ENCODE measurements around the gene PBLD. TPM values are rescaled to one million over a fixed set of nuclear protein-coding genes. Genes with fewer than 3 reads are reported as not detected.

The PBLD gene
- total RNA-seq, 1 experiment from 2014 or later, result 3.5 TPM

DNA sequence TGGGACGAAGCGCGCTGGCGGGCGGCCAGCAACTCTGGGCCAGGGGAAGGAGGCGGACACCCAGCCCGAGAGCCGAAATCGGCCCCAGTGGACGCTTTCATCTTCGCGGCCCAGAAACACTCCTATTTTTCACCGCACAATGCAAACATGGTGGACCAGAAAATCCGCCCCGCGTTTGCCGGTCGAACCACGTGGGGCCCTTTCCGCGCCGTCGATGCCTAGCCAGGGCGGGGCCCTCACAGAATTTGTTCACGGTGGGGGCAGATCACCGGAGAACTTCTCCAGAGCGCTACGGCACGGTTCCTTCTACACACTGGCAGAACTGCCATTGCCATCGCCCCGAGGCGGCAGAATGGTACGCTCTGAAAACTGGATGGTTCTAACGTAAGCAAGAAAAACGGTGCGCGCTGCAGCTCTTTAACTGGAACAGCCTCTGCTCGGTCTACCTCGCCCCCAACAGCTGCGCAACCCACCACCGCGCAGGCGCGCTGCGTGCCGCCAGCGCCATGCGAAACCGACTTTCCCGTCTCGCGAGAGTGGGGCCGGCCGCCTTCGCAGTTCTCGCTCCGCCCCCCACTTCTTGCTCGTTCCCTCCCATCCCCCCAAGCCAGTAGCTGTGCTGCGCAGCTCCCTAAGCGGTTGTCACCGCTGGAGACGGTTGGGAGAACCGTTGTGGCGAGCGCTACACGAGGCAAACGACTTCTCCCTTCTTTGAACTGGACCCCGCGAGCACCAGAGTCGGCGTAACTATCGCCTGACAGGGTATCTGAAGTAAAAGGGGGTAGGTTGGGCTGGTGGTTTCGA, 1.1 kb downstream of the PBLD start, which contains the start of gene HNRNPH3:
Gene HNRNPH3 (plus strand): TSS at position 610 of the 804 bp plus-strand sequence. CDS start 5,158 bp downstream, outside the sequence.
- Histone ChIP-seq H3K18ac (ENCODE audit: insufficient read length, low read depth, low read length) (peak within 1 kb of the TSS; percentile 98), H3K27me3 (ENCODE audit: insufficient read depth, low read length) (no peaks in the 10 kb centered on the region), H2BK5ac (ENCODE audit: insufficient read length, low read length) (peak within 1 kb of the TSS; percentile 95), H2BK120ac (ENCODE audit: low read depth, low read length, poor library complexity, severe bottlenecking) (peak within 1 kb of the TSS; percentile 100), H3K56ac (ENCODE audit: insufficient read length, low read depth, low read length) (peak within 1 kb of the TSS; percentile 90), H3K4ac (ENCODE audit: low read depth, low read length) (peak within 1 kb of the TSS; percentile 96), H4K91ac (ENCODE audit: insufficient read length, low read depth, low read length) (peak within 1 kb of the TSS; percentile 84), H3K14ac (ENCODE audit: insufficient read depth, low read length) (peak within 1 kb of the TSS; percentile 98), H2AFZ (ENCODE audit: low read length) (no peak within 1 kb of the TSS), H3K79me2 (ENCODE audit: insufficient read depth, low read length) (peaks cover 35% of the 10 kb centered on the region), H4K5ac (ENCODE audit: insufficient read length, low read depth, low read length) (peak within 1 kb of the TSS; percentile 95), H4K8ac (replicated peaks; ENCODE audit: insufficient read length, low read depth, low read length) (peak within 1 kb of the TSS; percentile 74), H3K9me3 (ENCODE audit: control insufficient read depth, low read depth, low read length) (no peaks in the 10 kb centered on the region), H3K79me1 (ENCODE audit: insufficient read depth, low read depth, low read length, poor library complexity, severe bottlenecking) (no peaks in the 10 kb centered on the region), H3K27ac (ENCODE audit: insufficient read length, low read depth, low read length) (peak within 1 kb of the TSS; percentile 78), H3K9ac (ENCODE audit: extremely low read depth, insufficient read length, low read length) (peak within 1 kb of the TSS; percentile 100), H2AK5ac (ENCODE audit: insufficient read length, low read length) (no peak within 1 kb of the TSS), H4K20me1 (ENCODE audit: control insufficient read depth, insufficient read depth, insufficient read length) (no peaks in the 10 kb centered on the region), H3K23ac (ENCODE audit: insufficient read length, low read depth, low read length) (peak within 1 kb of the TSS; percentile 17), H2BK15ac (ENCODE audit: low read depth, low read length) (no peak within 1 kb of the TSS), H3K4me1 (ENCODE audit: insufficient read depth, low read length) (0 out of 2 replicates have a peak, but pooled peaks cover 3% of the 10 kb centered on the region), H3K4me2 (ENCODE audit: insufficient read depth, insufficient read length, low read length) (peak within 1 kb of the TSS; percentile 56), H2BK12ac (ENCODE audit: insufficient read length, low read depth, low read length) (no peak within 1 kb of the TSS), H2BK20ac (ENCODE audit: low read depth, low read length, poor library complexity, severe bottlenecking) (no peak within 1 kb of the TSS), H3K23me2 (ENCODE audit: insufficient read length, low read depth, low read length, poor library complexity, severe bottlenecking) (peaks cover 10% of the 10 kb centered on the region), H3T11ph (ENCODE audit: low read length) (peak within 1 kb of the TSS; percentile 84)
- TF ChIP-seq, protein P1, sequence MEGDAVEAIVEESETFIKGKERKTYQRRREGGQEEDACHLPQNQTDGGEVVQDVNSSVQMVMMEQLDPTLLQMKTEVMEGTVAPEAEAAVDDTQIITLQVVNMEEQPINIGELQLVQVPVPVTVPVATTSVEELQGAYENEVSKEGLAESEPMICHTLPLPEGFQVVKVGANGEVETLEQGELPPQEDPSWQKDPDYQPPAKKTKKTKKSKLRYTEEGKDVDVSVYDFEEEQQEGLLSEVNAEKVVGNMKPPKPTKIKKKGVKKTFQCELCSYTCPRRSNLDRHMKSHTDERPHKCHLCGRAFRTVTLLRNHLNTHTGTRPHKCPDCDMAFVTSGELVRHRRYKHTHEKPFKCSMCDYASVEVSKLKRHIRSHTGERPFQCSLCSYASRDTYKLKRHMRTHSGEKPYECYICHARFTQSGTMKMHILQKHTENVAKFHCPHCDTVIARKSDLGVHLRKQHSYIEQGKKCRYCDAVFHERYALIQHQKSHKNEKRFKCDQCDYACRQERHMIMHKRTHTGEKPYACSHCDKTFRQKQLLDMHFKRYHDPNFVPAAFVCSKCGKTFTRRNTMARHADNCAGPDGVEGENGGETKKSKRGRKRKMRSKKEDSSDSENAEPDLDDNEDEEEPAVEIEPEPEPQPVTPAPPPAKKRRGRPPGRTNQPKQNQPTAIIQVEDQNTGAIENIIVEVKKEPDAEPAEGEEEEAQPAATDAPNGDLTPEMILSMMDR (conservative IDR thresholded peaks at IDR 0.05), result no peak
- peak; percentile 98 for DNase-seq
- H3K4me1 Mint-ChIP-seq, result peaks cover 36 to 45% of the 10 kb centered on the region in 2 experiments
- peak within 1 kb of the TSS; percentile 100 for H3K4me3 Mint-ChIP-seq
- H3K27ac Mint-ChIP-seq, result peak within 1 kb of the TSS; percentile 100
- H3K27me3 Mint-ChIP-seq (ENCODE audit: low read depth), result peaks cover 2% of the 10 kb centered on the region
- H3K36me3 Mint-ChIP-seq (ENCODE audit: insufficient read depth in 1 of 3, low read depth in 3 of 3), result peaks cover 18 to 33% (median 32%) of the 10 kb centered on the region in 3 experiments
- WGBS (ENCODE audit: extremely low coverage, insufficient read length, low lambda C conversion rate), result no CpG with 5 or more reads among the region's 73 CpGs
- H3K9me3 Mint-ChIP-seq, result peaks cover 0 to 7% of the 10 kb centered on the region in 2 experiments; a peak in 2 of 5 replicates
